ENCODE measurements around the gene RALBP1. TPM values are rescaled to one million over a fixed set of nuclear protein-coding genes. Genes with fewer than 3 reads are reported as not detected.

Gene RALBP1
- total and polyA plus RNA-seq, 9 of the 15 experiments (the other 6 are each of a cell fraction or from before 2014, with no cell fraction given): 10.9 to 70.0 (median 61.3) TPM

DNA sequence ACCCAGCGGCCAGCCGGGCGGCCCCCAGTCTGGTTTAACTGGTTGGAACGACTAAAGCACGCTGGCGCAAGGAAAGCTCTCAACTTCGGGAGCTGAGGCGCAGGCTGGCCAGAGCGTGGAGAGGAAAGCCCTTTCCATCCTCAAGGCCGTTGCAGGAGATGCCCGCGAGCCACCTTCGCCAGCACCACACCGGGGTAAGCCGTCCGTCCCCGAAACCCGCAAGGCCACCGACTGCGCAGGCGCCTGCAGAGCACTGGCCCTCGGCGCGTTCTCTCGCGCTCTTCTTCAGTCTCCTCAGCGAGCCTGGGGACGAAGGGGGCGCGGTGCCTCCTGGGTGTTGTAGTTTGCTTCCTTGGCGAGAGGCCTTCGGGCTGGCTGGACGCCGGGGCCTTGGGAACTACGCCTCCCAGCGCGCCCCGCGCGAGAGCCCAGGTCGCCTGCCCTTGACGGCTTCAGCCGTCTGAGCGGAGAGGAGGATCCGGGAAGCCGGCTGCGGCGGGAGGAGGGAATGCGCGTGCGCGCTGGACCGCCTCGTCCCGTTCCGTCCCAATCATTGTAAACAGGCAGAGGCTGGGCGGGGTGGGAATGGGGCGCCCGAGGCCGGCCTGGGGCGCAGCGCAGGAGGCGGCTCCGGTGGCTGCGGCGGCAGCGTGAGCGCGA is at the start of gene RALBP1 (continued):
- TF ChIP-seq RCOR1 (IDR thresholded peaks at IDR 0.05; ENCODE audit: borderline replicate concordance in 1 of 2, low read depth in 2 of 2, low read length in 2 of 2) (peak in 1 of 2 experiments; percentile 22; a peak in 1 of 4 replicates), SMC3 (conservative IDR thresholded peaks at IDR 0.05; ENCODE audit: insufficient read depth, low read depth, low read length) (0 out of 2 replicates have a peak, but pooled peaks have one; percentile 5), CEBPB (tag; IDR thresholded peaks at IDR 0.05) (no peak), MEIS2 (IDR thresholded peaks at IDR 0.05; ENCODE audit: partially characterized antibody) (peak; percentile 71), SUPT5H (IDR thresholded peaks at IDR 0.05) (peak; percentile 98), YBX1 (IDR thresholded peaks at IDR 0.05) (no peak), FOXJ2 (tag; IDR thresholded peaks at IDR 0.05) (peak; percentile 96), TCF7L2 (IDR thresholded peaks at IDR 0.05; ENCODE audit: low read depth, low read length) (no peak; the same call in 1 of the 2 replicates), ELF2 (CRISPR knock-in tag; IDR thresholded peaks at IDR 0.05) (peak; percentile 52; the same call in 1 of the 2 replicates), ZNF197 (CRISPR knock-in tag; IDR thresholded peaks at IDR 0.05; ENCODE audit: low read depth) (peak; percentile 98), DDX20 (tag; IDR thresholded peaks at IDR 0.05; ENCODE audit: low read depth) (no peak)
- TF ChIP-seq, protein P1, sequence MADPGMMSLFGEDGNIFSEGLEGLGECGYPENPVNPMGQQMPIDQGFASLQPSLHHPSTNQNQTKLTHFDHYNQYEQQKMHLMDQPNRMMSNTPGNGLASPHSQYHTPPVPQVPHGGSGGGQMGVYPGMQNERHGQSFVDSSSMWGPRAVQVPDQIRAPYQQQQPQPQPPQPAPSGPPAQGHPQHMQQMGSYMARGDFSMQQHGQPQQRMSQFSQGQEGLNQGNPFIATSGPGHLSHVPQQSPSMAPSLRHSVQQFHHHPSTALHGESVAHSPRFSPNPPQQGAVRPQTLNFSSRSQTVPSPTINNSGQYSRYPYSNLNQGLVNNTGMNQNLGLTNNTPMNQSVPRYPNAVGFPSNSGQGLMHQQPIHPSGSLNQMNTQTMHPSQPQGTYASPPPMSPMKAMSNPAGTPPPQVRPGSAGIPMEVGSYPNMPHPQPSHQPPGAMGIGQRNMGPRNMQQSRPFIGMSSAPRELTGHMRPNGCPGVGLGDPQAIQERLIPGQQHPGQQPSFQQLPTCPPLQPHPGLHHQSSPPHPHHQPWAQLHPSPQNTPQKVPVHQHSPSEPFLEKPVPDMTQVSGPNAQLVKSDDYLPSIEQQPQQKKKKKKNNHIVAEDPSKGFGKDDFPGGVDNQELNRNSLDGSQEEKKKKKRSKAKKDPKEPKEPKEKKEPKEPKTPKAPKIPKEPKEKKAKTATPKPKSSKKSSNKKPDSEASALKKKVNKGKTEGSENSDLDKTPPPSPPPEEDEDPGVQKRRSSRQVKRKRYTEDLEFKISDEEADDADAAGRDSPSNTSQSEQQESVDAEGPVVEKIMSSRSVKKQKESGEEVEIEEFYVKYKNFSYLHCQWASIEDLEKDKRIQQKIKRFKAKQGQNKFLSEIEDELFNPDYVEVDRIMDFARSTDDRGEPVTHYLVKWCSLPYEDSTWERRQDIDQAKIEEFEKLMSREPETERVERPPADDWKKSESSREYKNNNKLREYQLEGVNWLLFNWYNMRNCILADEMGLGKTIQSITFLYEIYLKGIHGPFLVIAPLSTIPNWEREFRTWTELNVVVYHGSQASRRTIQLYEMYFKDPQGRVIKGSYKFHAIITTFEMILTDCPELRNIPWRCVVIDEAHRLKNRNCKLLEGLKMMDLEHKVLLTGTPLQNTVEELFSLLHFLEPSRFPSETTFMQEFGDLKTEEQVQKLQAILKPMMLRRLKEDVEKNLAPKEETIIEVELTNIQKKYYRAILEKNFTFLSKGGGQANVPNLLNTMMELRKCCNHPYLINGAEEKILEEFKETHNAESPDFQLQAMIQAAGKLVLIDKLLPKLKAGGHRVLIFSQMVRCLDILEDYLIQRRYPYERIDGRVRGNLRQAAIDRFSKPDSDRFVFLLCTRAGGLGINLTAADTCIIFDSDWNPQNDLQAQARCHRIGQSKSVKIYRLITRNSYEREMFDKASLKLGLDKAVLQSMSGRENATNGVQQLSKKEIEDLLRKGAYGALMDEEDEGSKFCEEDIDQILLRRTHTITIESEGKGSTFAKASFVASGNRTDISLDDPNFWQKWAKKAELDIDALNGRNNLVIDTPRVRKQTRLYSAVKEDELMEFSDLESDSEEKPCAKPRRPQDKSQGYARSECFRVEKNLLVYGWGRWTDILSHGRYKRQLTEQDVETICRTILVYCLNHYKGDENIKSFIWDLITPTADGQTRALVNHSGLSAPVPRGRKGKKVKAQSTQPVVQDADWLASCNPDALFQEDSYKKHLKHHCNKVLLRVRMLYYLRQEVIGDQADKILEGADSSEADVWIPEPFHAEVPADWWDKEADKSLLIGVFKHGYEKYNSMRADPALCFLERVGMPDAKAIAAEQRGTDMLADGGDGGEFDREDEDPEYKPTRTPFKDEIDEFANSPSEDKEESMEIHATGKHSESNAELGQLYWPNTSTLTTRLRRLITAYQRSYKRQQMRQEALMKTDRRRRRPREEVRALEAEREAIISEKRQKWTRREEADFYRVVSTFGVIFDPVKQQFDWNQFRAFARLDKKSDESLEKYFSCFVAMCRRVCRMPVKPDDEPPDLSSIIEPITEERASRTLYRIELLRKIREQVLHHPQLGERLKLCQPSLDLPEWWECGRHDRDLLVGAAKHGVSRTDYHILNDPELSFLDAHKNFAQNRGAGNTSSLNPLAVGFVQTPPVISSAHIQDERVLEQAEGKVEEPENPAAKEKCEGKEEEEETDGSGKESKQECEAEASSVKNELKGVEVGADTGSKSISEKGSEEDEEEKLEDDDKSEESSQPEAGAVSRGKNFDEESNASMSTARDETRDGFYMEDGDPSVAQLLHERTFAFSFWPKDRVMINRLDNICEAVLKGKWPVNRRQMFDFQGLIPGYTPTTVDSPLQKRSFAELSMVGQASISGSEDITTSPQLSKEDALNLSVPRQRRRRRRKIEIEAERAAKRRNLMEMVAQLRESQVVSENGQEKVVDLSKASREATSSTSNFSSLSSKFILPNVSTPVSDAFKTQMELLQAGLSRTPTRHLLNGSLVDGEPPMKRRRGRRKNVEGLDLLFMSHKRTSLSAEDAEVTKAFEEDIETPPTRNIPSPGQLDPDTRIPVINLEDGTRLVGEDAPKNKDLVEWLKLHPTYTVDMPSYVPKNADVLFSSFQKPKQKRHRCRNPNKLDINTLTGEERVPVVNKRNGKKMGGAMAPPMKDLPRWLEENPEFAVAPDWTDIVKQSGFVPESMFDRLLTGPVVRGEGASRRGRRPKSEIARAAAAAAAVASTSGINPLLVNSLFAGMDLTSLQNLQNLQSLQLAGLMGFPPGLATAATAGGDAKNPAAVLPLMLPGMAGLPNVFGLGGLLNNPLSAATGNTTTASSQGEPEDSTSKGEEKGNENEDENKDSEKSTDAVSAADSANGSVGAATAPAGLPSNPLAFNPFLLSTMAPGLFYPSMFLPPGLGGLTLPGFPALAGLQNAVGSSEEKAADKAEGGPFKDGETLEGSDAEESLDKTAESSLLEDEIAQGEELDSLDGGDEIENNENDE (IDR thresholded peaks at IDR 0.05; ENCODE audit: low read depth, low read length): no peak
- TF ChIP-seq, protein P2, sequence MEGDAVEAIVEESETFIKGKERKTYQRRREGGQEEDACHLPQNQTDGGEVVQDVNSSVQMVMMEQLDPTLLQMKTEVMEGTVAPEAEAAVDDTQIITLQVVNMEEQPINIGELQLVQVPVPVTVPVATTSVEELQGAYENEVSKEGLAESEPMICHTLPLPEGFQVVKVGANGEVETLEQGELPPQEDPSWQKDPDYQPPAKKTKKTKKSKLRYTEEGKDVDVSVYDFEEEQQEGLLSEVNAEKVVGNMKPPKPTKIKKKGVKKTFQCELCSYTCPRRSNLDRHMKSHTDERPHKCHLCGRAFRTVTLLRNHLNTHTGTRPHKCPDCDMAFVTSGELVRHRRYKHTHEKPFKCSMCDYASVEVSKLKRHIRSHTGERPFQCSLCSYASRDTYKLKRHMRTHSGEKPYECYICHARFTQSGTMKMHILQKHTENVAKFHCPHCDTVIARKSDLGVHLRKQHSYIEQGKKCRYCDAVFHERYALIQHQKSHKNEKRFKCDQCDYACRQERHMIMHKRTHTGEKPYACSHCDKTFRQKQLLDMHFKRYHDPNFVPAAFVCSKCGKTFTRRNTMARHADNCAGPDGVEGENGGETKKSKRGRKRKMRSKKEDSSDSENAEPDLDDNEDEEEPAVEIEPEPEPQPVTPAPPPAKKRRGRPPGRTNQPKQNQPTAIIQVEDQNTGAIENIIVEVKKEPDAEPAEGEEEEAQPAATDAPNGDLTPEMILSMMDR (IDR thresholded peaks at IDR 0.05 in 2 of 3, conservative IDR thresholded peaks at IDR 0.05 in 1 of 3; ENCODE audit: insufficient read depth in 2 of 3, low read depth in 1 of 3, low read length in 3 of 3): peak; percentile 45 to 53 (median 50); a peak in 5 of 6 replicates
- TF ChIP-seq, protein P3, sequence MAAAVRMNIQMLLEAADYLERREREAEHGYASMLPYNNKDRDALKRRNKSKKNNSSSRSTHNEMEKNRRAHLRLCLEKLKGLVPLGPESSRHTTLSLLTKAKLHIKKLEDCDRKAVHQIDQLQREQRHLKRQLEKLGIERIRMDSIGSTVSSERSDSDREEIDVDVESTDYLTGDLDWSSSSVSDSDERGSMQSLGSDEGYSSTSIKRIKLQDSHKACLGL (CRISPR knock-in tag; IDR thresholded peaks at IDR 0.05; ENCODE audit: borderline replicate concordance, poor library complexity, severe bottlenecking): no peak

Data from K562 (cell line).